NT2/D1 (cell line): Measurements from ENCODE around the gene ASS1.

Experiments used
- SUZ12 ChIP-seq: IDR thresholded peaks from 2 replicates; pipeline ENCODE4 v1.6.1; 2011; ENCODE audit not compliant: insufficient read length, insufficient read depth; ENCODE audit errors: extremely low read depth
- YY1 ChIP-seq: IDR thresholded peaks from 2 replicates; pipeline ENCODE4 v1.6.1; 2011; ENCODE audit not compliant: insufficient read length, insufficient read depth

DNA sequence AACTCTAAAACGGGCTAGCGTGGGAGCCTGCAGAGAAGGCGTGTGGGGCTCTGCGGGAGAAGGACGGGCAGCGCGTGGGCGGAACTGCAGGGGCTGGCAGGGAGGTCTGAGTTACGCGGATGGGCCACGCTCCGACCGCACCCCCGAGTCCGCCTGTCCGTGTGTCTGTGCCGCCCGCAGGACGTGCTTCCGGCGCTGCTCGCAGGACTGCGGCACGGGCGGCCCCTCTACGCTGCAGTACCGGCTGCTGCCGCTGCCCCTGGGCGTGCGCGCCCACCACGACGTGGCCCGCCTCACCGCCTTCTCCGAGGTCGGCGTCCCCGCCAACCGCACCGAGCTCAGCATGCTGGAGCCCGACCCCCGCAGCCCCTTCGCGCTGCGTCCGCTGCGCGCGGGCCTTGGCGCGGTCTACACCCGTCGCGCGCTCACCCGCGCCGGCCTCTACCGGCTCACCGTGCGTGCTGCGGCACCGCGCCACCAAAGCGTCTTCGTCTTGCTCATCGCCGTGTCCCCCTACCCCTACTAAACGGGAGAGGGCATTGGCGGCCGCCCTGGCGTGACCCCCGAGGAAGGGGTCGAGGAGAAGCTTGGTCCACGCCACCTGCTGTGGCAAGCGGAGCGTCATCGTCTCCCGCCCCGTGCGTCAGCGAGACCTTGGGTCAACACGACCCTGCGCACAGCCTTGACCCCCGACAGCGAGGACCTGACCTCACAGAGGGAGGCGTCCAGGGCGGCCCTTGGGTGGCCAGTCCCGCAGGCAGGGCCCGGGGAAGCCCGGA lies 11.4 kb upstream of the ASS1 start:
- TF ChIP-seq YY1 = no peak
- no peak for TF ChIP-seq SUZ12
